Loucy (cell line): ENCODE data around the gene CDHR5.

Source experiments
- H2AFZ ChIP-seq: fragments of 200-600 bp; sonication (generic); 2 replicates; pipeline ENCODE4 v1.6.0; 2016; ENCODE audit warnings: antibody characterized with exemption, mild to moderate bottlenecking, low read length, moderate library complexity
- H3F3A ChIP-seq: fragments of 200-600 bp; 2 replicates; pipeline ENCODE4 v1.6.0; 2016; ENCODE audit warnings: antibody characterized with exemption, low read depth, mild to moderate bottlenecking
- H3K27me3 ChIP-seq: fragments of 200-600 bp; sonication (generic); 2 replicates; pipeline ENCODE4 v1.6.1; 2014; ENCODE audit warnings: low read length, mild to moderate bottlenecking; ENCODE audit not compliant: insufficient read depth, poor library complexity, severe bottlenecking
- H3K36me3 ChIP-seq: fragments of 200-600 bp; sonication (generic); 2 replicates; pipeline ENCODE4 v1.6.1; 2016; ENCODE audit warnings: low read length; ENCODE audit not compliant: insufficient read depth
- H3K4me1 ChIP-seq: fragments of 200-600 bp; sonication (generic); 2 replicates; pipeline ENCODE4 v1.5.1; 2014; ENCODE audit warnings: low read length, mild to moderate bottlenecking; ENCODE audit not compliant: insufficient read depth, poor library complexity, severe bottlenecking
- H3K4me2 ChIP-seq: fragments of 200-600 bp; sonication (generic); 2 replicates; pipeline ENCODE4 v1.6.0; 2014; ENCODE audit warnings: antibody characterized with exemption, low read length, low read depth, mild to moderate bottlenecking; ENCODE audit not compliant: poor library complexity, severe bottlenecking
- H3K4me3 ChIP-seq: fragments of 200-600 bp; sonication (generic); 2 replicates; pipeline ENCODE4 v1.5.1; 2014; ENCODE audit warnings: low read length, mild to moderate bottlenecking, mixed read lengths; ENCODE audit not compliant: poor library complexity, severe bottlenecking
- H3K79me2 ChIP-seq: fragments of 200-600 bp; sonication (generic); 2 replicates; pipeline ENCODE4 v1.6.1; 2014; ENCODE audit warnings: low read length; ENCODE audit not compliant: insufficient read depth
- H3K9ac ChIP-seq: fragments of 200-600 bp; sonication (generic); 2 replicates; pipeline ENCODE4 v1.6.0; 2014; ENCODE audit warnings: mild to moderate bottlenecking, low read depth, low read length, moderate library complexity; ENCODE audit not compliant: poor library complexity, severe bottlenecking
- H3K9me2 ChIP-seq: fragments of 200-600 bp; sonication (generic); replicated peaks from 2 replicates; pipeline ENCODE4 v1.6.1; 2016; ENCODE audit warnings: low read depth, low read length, mixed read lengths
- H3K9me3 ChIP-seq: fragments of 200-600 bp; sonication (generic); 2 replicates; pipeline ENCODE4 v1.6.1; 2014; ENCODE audit warnings: mild to moderate bottlenecking, antibody characterized with exemption, low read length, low read depth; ENCODE audit not compliant: insufficient read depth
- H4K20me1 ChIP-seq: fragments of 200-600 bp; sonication (generic); 2 replicates; pipeline ENCODE4 v1.6.0; 2014; ENCODE audit warnings: antibody characterized with exemption, low read length, mild to moderate bottlenecking; ENCODE audit not compliant: insufficient read depth, poor library complexity, severe bottlenecking
- CTCF ChIP-seq: fragments of 200-600 bp; sonication (generic); conservative IDR thresholded peaks from 2 replicates; pipeline ENCODE4 v1.5.1; 2014; ENCODE audit warnings: mild to moderate bottlenecking, antibody characterized with exemption, low read length
- EZH2phosphoT487 ChIP-seq: fragments of 200-600 bp; IDR thresholded peaks from 2 replicates; pipeline ENCODE4 v1.6.1; 2018; ENCODE audit warnings: antibody characterized with exemption, mild to moderate bottlenecking, moderate library complexity, borderline replicate concordance

Gene CDHR5

GRCh38 chr11:637593-638521, 13.1 kb upstream of the CDHR5 start:
- Histone ChIP-seq H3F3A (no peaks in the 10 kb centered on the region), H3K79me2 (no peaks in the 10 kb centered on the region), H3K9me2 (no peaks in the 10 kb centered on the region), H3K36me3 (no peaks in the 10 kb centered on the region; the same call in 1 of the 2 replicates), H3K4me2 (no peak overlapping the region), H3K9me3 (no peaks in the 10 kb centered on the region), H3K9ac (no peak overlapping the region), H3K4me1 (no peaks in the 10 kb centered on the region), H2AFZ (no peak overlapping the region), H4K20me1 (no peaks in the 10 kb centered on the region), H3K27me3 (no peaks in the 10 kb centered on the region), H3K4me3 (no peak overlapping the region)
- TF ChIP-seq CTCF: no peak
- TF ChIP-seq EZH2phosphoT487: no peak

- H3K79me2 ChIP-seq: no peaks in the 10 kb centered on the region
- TF ChIP-seq EZH2phosphoT487: no peak
- TF ChIP-seq CTCF: no peak
- H3K4me1 ChIP-seq: no peaks in the 10 kb centered on the region
- H3F3A ChIP-seq: no peaks in the 10 kb centered on the region
- no peaks in the 10 kb centered on the region for H3K9me2 ChIP-seq
- H3K4me2 ChIP-seq: no peak overlapping the region
- no peak overlapping the region for H3K9ac ChIP-seq
- H3K36me3 ChIP-seq: no peaks in the 10 kb centered on the region; the same call in 1 of the 2 replicates
- no peak overlapping the region for H3K4me3 ChIP-seq
- H3K27me3 ChIP-seq: no peaks in the 10 kb centered on the region
- H2AFZ ChIP-seq: no peak overlapping the region
- H4K20me1 ChIP-seq: no peaks in the 10 kb centered on the region
- H3K9me3 ChIP-seq: no peaks in the 10 kb centered on the region
Observed at GRCh38 chr11:637333-637592, 12.5 kb upstream of the CDHR5 start.

- Histone ChIP-seq H3K79me2 (no peaks in the 10 kb centered on the region), H3K36me3 (no peaks in the 10 kb centered on the region; the same call in 1 of the 2 replicates), H4K20me1 (no peaks in the 10 kb centered on the region), H3K4me2 (no peak within 1 kb of the TSS), H3K4me3 (no peak within 1 kb of the TSS), H3K4me1 (no peaks in the 10 kb centered on the region), H3K9me3 (no peaks in the 10 kb centered on the region), H2AFZ (no peak within 1 kb of the TSS), H3K27me3 (no peaks in the 10 kb centered on the region), H3F3A (no peaks in the 10 kb centered on the region), H3K9ac (no peak within 1 kb of the TSS), H3K9me2 (no peaks in the 10 kb centered on the region)
- TF ChIP-seq CTCF (no peak), EZH2phosphoT487 (no peak)
Observed at GRCh38 chr11:636511-637332, 12.0 kb upstream of the CDHR5 start, which contains the start of gene DRD4. Gene DRD4, plus strand, starts transcription at chr11:637269. Its CDS starts 36 bp downstream, at chr11:637305.
